Liver (tissue), 9 donors: Measurements from ENCODE around the gene TSTD2. TPM values are rescaled to one million over a fixed set of nuclear protein-coding genes. Genes with fewer than 3 reads are reported as not detected.

Experiments used
- DNase-seq: peaks from one replicate; pipeline ENCODE4 v3.0.0-alpha.2; 2017; ENCODE audit warnings: low spot score
- H3K27ac ChIP-seq, 2 donors: one replicate each; pipeline ENCODE4 v1.7.0; 2013; ENCODE audit warnings: inconsistent platforms in 2 of 2, low read length in 2 of 2, control low read depth in 1 of 2, low read depth in 1 of 2, mild to moderate bottlenecking in 1 of 2
- H3K27me3 ChIP-seq, 4 donors: one replicate each; pipeline versions ENCODE4 v1.6.1 to v1.7.0; 2013; ENCODE audit warnings: low read length in 3 of 4, inconsistent platforms in 1 of 4, mild to moderate bottlenecking in 1 of 4, moderate library complexity in 1 of 4; ENCODE audit not compliant: control insufficient read depth in 4 of 4, insufficient read depth in 4 of 4
- H3K36me3 ChIP-seq, 4 donors: one replicate each; pipeline versions ENCODE4 v1.6.1 to v1.7.0; 2013; ENCODE audit warnings: low read length in 3 of 4, mild to moderate bottlenecking in 3 of 4, low read depth in 1 of 4, moderate library complexity in 1 of 4; ENCODE audit not compliant: control insufficient read depth in 4 of 4, insufficient read depth in 3 of 4
- H3K4me1 ChIP-seq, 4 donors: one replicate each; pipeline versions ENCODE4 v1.6.1 to v1.7.0; 2013; ENCODE audit warnings: low read length in 3 of 4, mild to moderate bottlenecking in 3 of 4, moderate library complexity in 1 of 4; ENCODE audit not compliant: control insufficient read depth in 4 of 4, insufficient read depth in 4 of 4
- H3K4me3 ChIP-seq, 3 donors: one replicate each; pipeline versions ENCODE4 v1.6.1 to v1.7.0; 2013; ENCODE audit warnings: low read length in 3 of 3, control low read depth in 1 of 3, low read depth in 1 of 3, mild to moderate bottlenecking in 1 of 3
- H3K9ac ChIP-seq, 2 donors: one replicate each; pipeline ENCODE4 v1.7.0; 2013; ENCODE audit warnings: low read length in 2 of 2, mild to moderate bottlenecking in 2 of 2, moderate library complexity in 2 of 2, control low read depth in 1 of 2, low read depth in 1 of 2
- H3K9me3 ChIP-seq, 4 donors: one replicate each; pipeline versions ENCODE4 v1.6.1 to v1.7.0; 2013; ENCODE audit warnings: low read length in 3 of 4; ENCODE audit not compliant: control insufficient read depth in 4 of 4
- CTCF ChIP-seq: fragments of 150-350 bp; IDR thresholded peaks from 2 replicates; pipeline ENCODE4 v1.5.1; 2017; ENCODE audit warnings: improper control_type of control experiment, low read depth, low read length; ENCODE audit not compliant: missing input control
- EGR1 ChIP-seq, 2 donors: IDR thresholded peaks; 2 replicates each; pipeline ENCODE4 v1.6.1; 2016 to 2018; ENCODE audit warnings: antibody characterized with exemption in 2 of 2, low read depth in 2 of 2
- FOXA1 ChIP-seq: IDR thresholded peaks from 2 replicates; pipeline ENCODE4 v1.6.1; 2016; ENCODE audit warnings: antibody characterized with exemption
- FOXA2 ChIP-seq: IDR thresholded peaks from 2 replicates; pipeline ENCODE4 v1.6.1; 2016; ENCODE audit warnings: antibody characterized with exemption
- GABPA ChIP-seq, 2 donors: IDR thresholded peaks in 1 of 2; conservative IDR thresholded peaks in 1 of 2; 2 replicates each; pipeline ENCODE4 v1.6.1; 2016; ENCODE audit warnings: antibody characterized with exemption in 2 of 2, mild to moderate bottlenecking in 1 of 2, moderate library complexity in 1 of 2
- HNF4A ChIP-seq, 2 donors: conservative IDR thresholded peaks; 2 replicates each; pipeline ENCODE4 v1.6.1; 2016; ENCODE audit warnings: antibody characterized with exemption in 2 of 2, mild to moderate bottlenecking in 2 of 2
- HNF4G ChIP-seq: IDR thresholded peaks from 2 replicates; pipeline ENCODE4 v1.6.1; 2016; ENCODE audit warnings: antibody characterized with exemption
- JUND ChIP-seq, 2 donors: IDR thresholded peaks; 2 replicates each; pipeline ENCODE4 v1.6.1; 2016; ENCODE audit warnings: antibody characterized with exemption in 2 of 2
- NR2F2 ChIP-seq: IDR thresholded peaks from 2 replicates; pipeline ENCODE4 v1.6.1; 2016; ENCODE audit warnings: antibody characterized with exemption
- RAD21 ChIP-seq, 2 donors: IDR thresholded peaks; 2 replicates each; pipeline ENCODE4 v1.6.1; 2016; ENCODE audit warnings: antibody characterized with exemption in 2 of 2, mild to moderate bottlenecking in 2 of 2
- REST ChIP-seq: IDR thresholded peaks from 2 replicates; pipeline ENCODE4 v1.6.1; 2016; ENCODE audit warnings: antibody characterized with exemption, mild to moderate bottlenecking
- RXRA ChIP-seq, 2 donors: IDR thresholded peaks; 2 replicates each; pipeline ENCODE4 v1.6.1; 2017 to 2018; ENCODE audit warnings: antibody characterized with exemption in 2 of 2, mild to moderate bottlenecking in 1 of 2
- SP1 ChIP-seq: IDR thresholded peaks from 2 replicates; pipeline ENCODE4 v1.6.1; 2018; ENCODE audit warnings: antibody characterized with exemption, mild to moderate bottlenecking
- TAF1 ChIP-seq: conservative IDR thresholded peaks from 2 replicates; pipeline ENCODE4 v1.6.1; 2016; ENCODE audit warnings: antibody characterized with exemption, mild to moderate bottlenecking
- YY1 ChIP-seq: IDR thresholded peaks from 2 replicates; pipeline ENCODE4 v1.6.1; 2016; ENCODE audit warnings: antibody characterized with exemption, mild to moderate bottlenecking
- WGBS: extraction: QIAGEN DNeasy Blood & Tissue Kit; methylation state at CpG from one replicate; pipeline ENCODE4 v1.1.7; 2013; 5-methylcytosine and 5-hydroxymethylcytosine counted together
- polyA plus RNA-seq, 2 donors: library from polyadenylated mRNA; stranded (reverse) in 1 of 2; unstranded in 1 of 2; fragments of 200-250 nt in 1 of 2; fragments of >200 nt in 1 of 2; fragmentation: Nextera tagmentation in 1 of 2; extraction: Ambion mirVana in 1 of 2; gene quantifications; one replicate each; pipeline versions ENCODE4 v1.2.1 to v1.2.3, GENCODE V29; 2013 to 2015
- total RNA-seq, 2 donors: library from RNA; depleted of rRNA; stranded (reverse); fragments of >200 nt; gene quantifications; one replicate each; pipeline ENCODE4 v1.2.3, GENCODE V29; 2014
- TF ChIP-seq, protein P1 (sequence below): IDR thresholded peaks from 2 replicates; pipeline ENCODE4 v1.6.1; 2016; ENCODE audit warnings: antibody characterized with exemption
- TF ChIP-seq, protein P2 (sequence below): IDR thresholded peaks from 2 replicates; pipeline ENCODE4 v1.6.1; 2016; ENCODE audit warnings: antibody characterized with exemption
- TF ChIP-seq, protein P3 (sequence below): IDR thresholded peaks from 2 replicates; pipeline ENCODE4 v1.6.1; 2016; ENCODE audit warnings: antibody characterized with exemption
- donor health status: healthy.
- donor health status: healthy.
- donor health status: healthy.
- donor health status: healthy.
- donor health status: healthy.

Gene TSTD2
- total and polyA plus RNA-seq, 4 donors = 4.6 to 13.8 (median 7.1) TPM

- Histone ChIP-seq H3K4me3 (no peak overlapping the region), H3K9ac (no peak overlapping the region), H3K27ac (no peak overlapping the region), H3K9me3 (no peaks in the 10 kb centered on the region), H3K4me1 (peaks cover 0 to 23% (median 16%) of the 10 kb centered on the region in 4 donors), H3K27me3 (no peaks in the 10 kb centered on the region), H3K36me3 (peaks cover 0 to 8% (median 3%) of the 10 kb centered on the region in 4 donors)
- no peak for DNase-seq
- TF ChIP-seq SP1 (no peak), CTCF (no peak)
These were observed 4.0 kb downstream of the TSTD2 start for GRCh38 chr9:97629156-97629555.

- Histone ChIP-seq H3K36me3 (peaks cover 0 to 10% (median 4%) of the 10 kb centered on the region in 4 donors), H3K27ac (no peak overlapping the region), H3K4me1 (peaks cover 0 to 21% (median 16%) of the 10 kb centered on the region in 4 donors), H3K9me3 (no peaks in the 10 kb centered on the region), H3K4me3 (no peak overlapping the region), H3K9ac (no peak overlapping the region), H3K27me3 (no peaks in the 10 kb centered on the region)
- WGBS = 97% methylated on average over 3 of the region's 3 CpGs
- TF ChIP-seq TAF1 (no peak), NR2F2 (no peak), RXRA (IDR thresholded peaks at IDR 0.05) (no peak), GABPA (IDR thresholded peaks at IDR 0.05 in 1 of 2, conservative IDR thresholded peaks at IDR 0.05 in 1 of 2) (no peak), HNF4A (conservative IDR thresholded peaks at IDR 0.05) (no peak), RAD21 (IDR thresholded peaks at IDR 0.05) (no peak), JUND (IDR thresholded peaks at IDR 0.05) (no peak), HNF4G (no peak), YY1 (no peak), CTCF (no peak), EGR1 (IDR thresholded peaks at IDR 0.05; ENCODE audit: low read depth in 2 of 2) (no peak), REST (no peak), FOXA2 (no peak), SP1 (no peak), FOXA1 (no peak)
- TF ChIP-seq, protein P1, sequence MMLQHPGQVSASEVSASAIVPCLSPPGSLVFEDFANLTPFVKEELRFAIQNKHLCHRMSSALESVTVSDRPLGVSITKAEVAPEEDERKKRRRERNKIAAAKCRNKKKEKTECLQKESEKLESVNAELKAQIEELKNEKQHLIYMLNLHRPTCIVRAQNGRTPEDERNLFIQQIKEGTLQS = no peak
- TF ChIP-seq, protein P2, sequence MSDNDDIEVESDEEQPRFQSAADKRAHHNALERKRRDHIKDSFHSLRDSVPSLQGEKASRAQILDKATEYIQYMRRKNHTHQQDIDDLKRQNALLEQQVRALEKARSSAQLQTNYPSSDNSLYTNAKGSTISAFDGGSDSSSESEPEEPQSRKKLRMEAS = no peak
- TF ChIP-seq, protein P3, sequence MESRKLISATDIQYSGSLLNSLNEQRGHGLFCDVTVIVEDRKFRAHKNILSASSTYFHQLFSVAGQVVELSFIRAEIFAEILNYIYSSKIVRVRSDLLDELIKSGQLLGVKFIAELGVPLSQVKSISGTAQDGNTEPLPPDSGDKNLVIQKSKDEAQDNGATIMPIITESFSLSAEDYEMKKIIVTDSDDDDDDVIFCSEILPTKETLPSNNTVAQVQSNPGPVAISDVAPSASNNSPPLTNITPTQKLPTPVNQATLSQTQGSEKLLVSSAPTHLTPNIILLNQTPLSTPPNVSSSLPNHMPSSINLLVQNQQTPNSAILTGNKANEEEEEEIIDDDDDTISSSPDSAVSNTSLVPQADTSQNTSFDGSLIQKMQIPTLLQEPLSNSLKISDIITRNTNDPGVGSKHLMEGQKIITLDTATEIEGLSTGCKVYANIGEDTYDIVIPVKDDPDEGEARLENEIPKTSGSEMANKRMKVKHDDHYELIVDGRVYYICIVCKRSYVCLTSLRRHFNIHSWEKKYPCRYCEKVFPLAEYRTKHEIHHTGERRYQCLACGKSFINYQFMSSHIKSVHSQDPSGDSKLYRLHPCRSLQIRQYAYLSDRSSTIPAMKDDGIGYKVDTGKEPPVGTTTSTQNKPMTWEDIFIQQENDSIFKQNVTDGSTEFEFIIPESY = no peak
- DNase-seq = no peak
These were observed 4.5 kb downstream of the TSTD2 start for GRCh38 chr9:97628668-97629067.
